H1 (cell line): ENCODE results near the gene COL26A1. TPM values are rescaled to one million over a fixed set of nuclear protein-coding genes. Genes with fewer than 3 reads are reported as not detected.

Experiments used
- CTCF ChIA-PET: fragments of 300-600 bp; sonication (Branson Sonifier 250); formaldehyde crosslinking; loops from one replicate; lab custom pipeline; 2021; ENCODE audit not compliant: partially characterized antibody; lab: Charles Lee
- POLR2A ChIA-PET: fragments of 300-600 bp; sonication (Branson Sonifier 250); formaldehyde crosslinking; loops from one replicate; lab custom pipeline; 2021; ENCODE audit warnings: inconsistent platforms; ENCODE audit not compliant: partially characterized antibody; lab: Charles Lee
- DNase-seq, 2 experiments: peaks; one replicate each; pipeline versions ENCODE4 v3.0.0 to v3.0.0-alpha.2; 2010 to 2022; ENCODE audit warnings: low spot score in 2 of 2, low read depth in 1 of 2, mixed read lengths in 1 of 2
- FAIRE-seq: peaks from 2 replicates; lab custom pipeline; 2011; peaks lifted over from hg19 to GRCh38; lab: Jason Lieb, UNC
- H2AFZ ChIP-seq: 2 replicates; pipeline ENCODE4 v1.8.1; 2012; ENCODE audit warnings: low read length, inconsistent platforms
- H2AK5ac ChIP-seq: 2 replicates; pipeline ENCODE4 v1.6.1; 2013; ENCODE audit warnings: low read depth, low read length
- H2BK120ac ChIP-seq: replicated peaks from 2 replicates; pipeline ENCODE3; 2013; ENCODE audit warnings: low read depth, low read length, inconsistent platforms
- H2BK12ac ChIP-seq: 2 replicates; pipeline ENCODE4 v1.6.1; 2013; ENCODE audit warnings: low read depth, low read length
- H2BK15ac ChIP-seq: 2 replicates; pipeline ENCODE4 v1.6.1; 2013; ENCODE audit warnings: low read length
- H2BK20ac ChIP-seq: 2 replicates; pipeline ENCODE4 v1.6.1; 2013; ENCODE audit warnings: low read length
- H2BK5ac ChIP-seq: 2 replicates; pipeline ENCODE4 v1.6.1; 2013; ENCODE audit warnings: low read depth, low read length
- H3K14ac ChIP-seq: 2 replicates; pipeline ENCODE4 v1.6.1; 2013; ENCODE audit warnings: inconsistent platforms; ENCODE audit not compliant: insufficient read length
- H3K18ac ChIP-seq: 2 replicates; pipeline ENCODE4 v1.6.1; 2013; ENCODE audit warnings: low read length; ENCODE audit errors: extremely low read depth
- H3K23ac ChIP-seq: 2 replicates; pipeline ENCODE4 v1.6.1; 2013; ENCODE audit warnings: inconsistent platforms; ENCODE audit not compliant: insufficient read length
- H3K23me2 ChIP-seq: 2 replicates; pipeline ENCODE4 v1.6.1; 2013; ENCODE audit warnings: low read depth, low read length
- H3K27ac ChIP-seq: 2 replicates; pipeline ENCODE4 v1.6.1; 2011; ENCODE audit warnings: low read depth, low read length, inconsistent platforms
- H3K27me3 ChIP-seq, 4 experiments: replicated peaks in 1 of 4; 1 replicate in 1 of 4; 2 replicates in 3 of 4; pipeline versions ENCODE4 v1.6.1 to v1.8.1; 2011 to 2013; ENCODE audit warnings: low read length in 3 of 4, mild to moderate bottlenecking in 3 of 4, inconsistent platforms in 2 of 4, mixed read lengths in 2 of 4, moderate library complexity in 1 of 4; ENCODE audit not compliant: control insufficient read depth in 3 of 4, insufficient read depth in 3 of 4; ENCODE audit errors: extremely low read depth in 1 of 4
- H3K36me3 ChIP-seq, 4 experiments: 2 replicates each; pipeline versions ENCODE4 v1.6.1 to v1.8.1; 2011 to 2013; ENCODE audit warnings: mild to moderate bottlenecking in 4 of 4, low read length in 3 of 4, moderate library complexity in 2 of 4, control low read depth in 1 of 4, inconsistent platforms in 1 of 4; ENCODE audit not compliant: insufficient read depth in 4 of 4, control insufficient read depth in 2 of 4
- H3K4ac ChIP-seq: replicated peaks from 2 replicates; pipeline ENCODE3; 2013; ENCODE audit warnings: low read length, low read depth, mixed read lengths, inconsistent platforms; ENCODE audit not compliant: insufficient read length
- H3K4me1 ChIP-seq, 4 experiments: replicated peaks in 1 of 4; 1 replicate in 1 of 4; 2 replicates in 3 of 4; pipeline versions ENCODE4 v1.6.1 to v1.8.1; 2011 to 2013; ENCODE audit warnings: low read length in 3 of 4, inconsistent platforms in 2 of 4, mixed read lengths in 1 of 4; ENCODE audit not compliant: insufficient read depth in 4 of 4, control insufficient read depth in 3 of 4
- H3K4me2 ChIP-seq, 2 experiments: 2 replicates each; pipeline versions ENCODE4 v1.6.1 to v1.8.1; 2011 to 2013; ENCODE audit warnings: low read depth in 2 of 2, low read length in 2 of 2, control low read depth in 1 of 2, inconsistent platforms in 1 of 2, mild to moderate bottlenecking in 1 of 2; ENCODE audit not compliant: insufficient read depth in 1 of 2
- H3K4me3 ChIP-seq, 4 experiments: fragments of 200-600, 300-600 bp in 1 of 4; sonication (generic), shearing (Covaris generic), sonication (Bioruptor Twin) in 1 of 4; 2 replicates each; pipeline versions ENCODE4 v1.5.1 to v1.8.1; 2011 to 2016; ENCODE audit warnings: low read length in 4 of 4, low read depth in 3 of 4, control low read depth in 2 of 4, inconsistent platforms in 2 of 4, mild to moderate bottlenecking in 2 of 4, mixed read lengths in 1 of 4, moderate library complexity in 1 of 4; ENCODE audit not compliant: insufficient read depth in 2 of 4; ENCODE audit errors: extremely low read depth in 1 of 4
- H3K56ac ChIP-seq: replicated peaks from 2 replicates; pipeline ENCODE3; 2013; ENCODE audit warnings: low read depth, mild to moderate bottlenecking, mixed read lengths, low read length, inconsistent platforms; ENCODE audit not compliant: insufficient read length
- H3K79me1 ChIP-seq: 2 replicates; pipeline ENCODE4 v1.6.1; 2013; ENCODE audit warnings: low read depth, low read length, control low read depth
- H3K79me2 ChIP-seq, 2 experiments: 2 replicates each; pipeline versions ENCODE4 v1.6.1 to v1.8.1; 2012 to 2013; ENCODE audit warnings: low read length in 2 of 2, mild to moderate bottlenecking in 2 of 2, inconsistent platforms in 1 of 2; ENCODE audit not compliant: insufficient read depth in 2 of 2, control insufficient read depth in 1 of 2
- H3K9ac ChIP-seq, 4 experiments: replicated peaks in 1 of 4; 1 replicate in 1 of 4; 2 replicates in 3 of 4; pipeline versions ENCODE4 v1.6.1 to v1.8.1; 2011 to 2013; ENCODE audit warnings: low read depth in 3 of 4, low read length in 3 of 4, control low read depth in 2 of 4, mild to moderate bottlenecking in 2 of 4, moderate library complexity in 2 of 4, inconsistent platforms in 1 of 4; ENCODE audit errors: extremely low read depth in 1 of 4
- H3K9me3 ChIP-seq, 2 experiments: 2 replicates each; pipeline versions ENCODE4 v1.6.1 to v1.8.1; 2012 to 2013; ENCODE audit warnings: mild to moderate bottlenecking in 2 of 2, moderate library complexity in 2 of 2, control low read depth in 1 of 2, inconsistent platforms in 1 of 2, low read depth in 1 of 2, low read length in 1 of 2, mixed read lengths in 1 of 2; ENCODE audit not compliant: insufficient read depth in 2 of 2
- H4K20me1 ChIP-seq, 2 experiments: replicated peaks in 1 of 2; 2 replicates each; pipeline versions ENCODE3 to v1.8.1; 2011 to 2013; ENCODE audit warnings: inconsistent platforms in 2 of 2, low read length in 2 of 2, mild to moderate bottlenecking in 1 of 2; ENCODE audit not compliant: insufficient read depth in 2 of 2, control insufficient read depth in 1 of 2
- H4K5ac ChIP-seq: 2 replicates; pipeline ENCODE4 v1.6.1; 2013; ENCODE audit warnings: low read length, low read depth, mixed read lengths, inconsistent platforms; ENCODE audit not compliant: insufficient read length
- H4K8ac ChIP-seq: 2 replicates; pipeline ENCODE4 v1.8.0; 2013; ENCODE audit warnings: mild to moderate bottlenecking, moderate library complexity, low read length, inconsistent platforms; ENCODE audit not compliant: insufficient read depth; ENCODE audit errors: extremely low read depth
- H4K91ac ChIP-seq: replicated peaks from 2 replicates; pipeline ENCODE3; 2013; ENCODE audit warnings: low read length, mixed read lengths, inconsistent platforms; ENCODE audit not compliant: insufficient read length
- BRCA1 ChIP-seq: IDR thresholded peaks from 2 replicates; pipeline ENCODE4 v1.6.1; 2012; ENCODE audit warnings: low read depth, low read length, improper control_type of control experiment
- CHD1 ChIP-seq: IDR thresholded peaks from 2 replicates; pipeline ENCODE4 v1.6.1; 2012; ENCODE audit warnings: low read depth, low read length, improper control_type of control experiment
- EZH2 ChIP-seq: fragments of 200-600 bp; sonication (generic); IDR thresholded peaks from 2 replicates; pipeline ENCODE4 v1.7.1; 2012; ENCODE audit warnings: low read depth, mild to moderate bottlenecking, moderate library complexity, low read length, inconsistent platforms; ENCODE audit not compliant: severe bottlenecking
- GTF2F1 ChIP-seq: IDR thresholded peaks from 2 replicates; pipeline ENCODE4 v1.6.1; 2012; ENCODE audit warnings: low read depth, low read length, improper control_type of control experiment, borderline replicate concordance
- NRF1 ChIP-seq: IDR thresholded peaks from 2 replicates; pipeline ENCODE4 v1.6.1; 2011; ENCODE audit warnings: mild to moderate bottlenecking, low read depth, low read length, improper control_type of control experiment
- SIRT6 ChIP-seq: IDR thresholded peaks from one replicate; pipeline ENCODE4 v1.7.1; 2012; ENCODE audit warnings: low read length, inconsistent platforms
- SIX5 ChIP-seq: IDR thresholded peaks from 2 replicates; pipeline ENCODE4 v1.6.1; 2011; ENCODE audit warnings: mild to moderate bottlenecking, low read depth, low read length
- TCF12 ChIP-seq: IDR thresholded peaks from 2 replicates; pipeline ENCODE4 v1.6.1; 2011; ENCODE audit warnings: low read depth, mild to moderate bottlenecking, low read length
- WGBS, 2 experiments: shearing (Covaris generic) in 1 of 2; methylation state at CpG; one replicate each; pipeline versions ENCODE4 v1.1.6 to v1.1.7; 2013 to 2015; ENCODE audit warnings: low lambda C conversion rate in 2 of 2, mixed read lengths in 2 of 2, inconsistent platforms in 1 of 2, low coverage in 1 of 2, missing lambda C conversion rate in 1 of 2; ENCODE audit not compliant: insufficient replicate concordance in 2 of 2, insufficient coverage in 1 of 2, insufficient read length in 1 of 2; ENCODE audit errors: extremely low coverage in 1 of 2, missing lambda C conversion rate in 1 of 2; 5-methylcytosine and 5-hydroxymethylcytosine counted together
- polyA plus RNA-seq, 7 experiments: library from polyadenylated mRNA; depleted of rRNA in 3 of 7; stranded (reverse) in 5 of 7; unstranded in 2 of 7; fragments of >200 nt in 5 of 7; fragments of 200-250 nt in 2 of 7; gene quantifications; 1 replicate in 5 of 7; 2 replicates in 1 of 7; 4 replicates in 1 of 7; pipeline versions ENCODE4 v1.2.1 to v1.2.3, GENCODE V29; 2011 to 2013; ENCODE audit warnings: missing spikeins in 2 of 7, mixed read lengths in 2 of 7
- total RNA-seq: library from RNA; stranded (reverse); fragmentation: NEBNext Ultra II Directional; extraction: Animal tissue kit (Norgen Biotek cat#: 25700); gene quantifications from 2 replicates; pipeline ENCODE4 v1.2.1, GENCODE V29; 2021
- TF ChIP-seq, protein P1 (sequence below): IDR thresholded peaks from 2 replicates; pipeline ENCODE4 v1.6.1; 2011; ENCODE audit warnings: low read length, improper control_type of control experiment
- TF ChIP-seq, protein P2 (sequence below): IDR thresholded peaks from 2 replicates; pipeline ENCODE4 v1.6.1; 2012; ENCODE audit warnings: inconsistent platforms
- TF ChIP-seq, protein P3 (sequence below): IDR thresholded peaks from 2 replicates; pipeline ENCODE4 v1.6.1; 2012; ENCODE audit warnings: low read length, inconsistent platforms

COL26A1 gene
- total and polyA plus RNA-seq, 2 of the 8 experiments (the other 6 are each of a cell fraction or from before 2014, with no cell fraction given): 51.1 to 68.8 TPM

DNA sequence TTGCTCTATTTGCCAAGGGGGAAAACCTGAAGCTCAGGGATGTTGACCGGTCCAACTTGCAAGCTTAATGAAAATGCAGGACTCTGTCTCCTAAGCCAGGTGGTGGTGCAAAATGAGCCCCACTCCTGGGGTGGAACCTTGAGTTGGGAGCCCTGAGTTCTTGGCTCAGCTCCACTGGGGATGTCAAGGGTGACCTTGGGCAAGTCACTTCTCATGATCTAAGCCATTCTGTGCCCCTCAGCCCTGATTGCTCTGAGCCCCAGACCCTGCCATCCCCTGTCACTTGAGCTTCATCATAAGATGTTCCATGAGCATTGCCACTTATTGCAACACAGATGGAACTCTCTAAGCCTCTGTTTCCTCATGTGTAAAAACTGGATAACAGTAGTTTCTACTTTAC, 232.6 kb downstream of the COL26A1 start:
- Histone ChIP-seq H3K56ac (no peak overlapping the region), H2AK5ac (no peak overlapping the region), H3K23ac (no peak overlapping the region), H3K9me3 (no peaks in the 10 kb centered on the region), H3K27me3 (no peaks in the 10 kb centered on the region), H4K5ac (no peak overlapping the region), H2BK12ac (no peak overlapping the region), H4K91ac (no peak overlapping the region), H2BK5ac (no peak overlapping the region), H2AFZ (no peak overlapping the region), H2BK120ac (no peak overlapping the region), H2BK20ac (no peak overlapping the region), H3K9ac (no peak overlapping the region), H3K4ac (no peak overlapping the region), H4K8ac (no peak overlapping the region), H3K4me1 (peaks cover 0 to 6% (median under 1%) of the 10 kb centered on the region in 4 experiments; a peak in 3 of 7 replicates), H3K36me3 (no peaks in the 10 kb centered on the region), H3K79me2 (no peaks in the 10 kb centered on the region), H3K23me2 (peaks cover 5% of the 10 kb centered on the region; the same call in 1 of the 2 replicates), H4K20me1 (peaks cover 0 to 5% of the 10 kb centered on the region in 2 experiments), H3K18ac (no peak overlapping the region), H3K4me3 (no peak overlapping the region), H3K4me2 (no peak overlapping the region), H3K79me1 (no peaks in the 10 kb centered on the region), H3K14ac (no peak overlapping the region), H2BK15ac (no peak overlapping the region), H3K27ac (no peak overlapping the region)
- 100% methylated on average over 1 of the region's 1 CpG; no CpG with 5 or more reads in 1 of the 2 experiments for WGBS, 2 experiments
- CTCF ChIA-PET: interaction anchor here (0.5 to 2.5 kb wide), 10 partner anchors 9 to 212 kb away, joined by 3 to 12 read pairs (median 3); no protein-coding TSS in a partner anchor
- FAIRE-seq: no peak
- no peak for DNase-seq
- POLR2A ChIA-PET: no interaction called here
- TF ChIP-seq EZH2: no peak
- TF ChIP-seq, protein P1, sequence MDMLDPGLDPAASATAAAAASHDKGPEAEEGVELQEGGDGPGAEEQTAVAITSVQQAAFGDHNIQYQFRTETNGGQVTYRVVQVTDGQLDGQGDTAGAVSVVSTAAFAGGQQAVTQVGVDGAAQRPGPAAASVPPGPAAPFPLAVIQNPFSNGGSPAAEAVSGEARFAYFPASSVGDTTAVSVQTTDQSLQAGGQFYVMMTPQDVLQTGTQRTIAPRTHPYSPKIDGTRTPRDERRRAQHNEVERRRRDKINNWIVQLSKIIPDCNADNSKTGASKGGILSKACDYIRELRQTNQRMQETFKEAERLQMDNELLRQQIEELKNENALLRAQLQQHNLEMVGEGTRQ: no peak
- TF ChIP-seq TCF12: no peak
- no peak for TF ChIP-seq CHD1
- TF ChIP-seq BRCA1: no peak
- no peak for TF ChIP-seq SIRT6
- TF ChIP-seq GTF2F1: no peak
- TF ChIP-seq, protein P2, sequence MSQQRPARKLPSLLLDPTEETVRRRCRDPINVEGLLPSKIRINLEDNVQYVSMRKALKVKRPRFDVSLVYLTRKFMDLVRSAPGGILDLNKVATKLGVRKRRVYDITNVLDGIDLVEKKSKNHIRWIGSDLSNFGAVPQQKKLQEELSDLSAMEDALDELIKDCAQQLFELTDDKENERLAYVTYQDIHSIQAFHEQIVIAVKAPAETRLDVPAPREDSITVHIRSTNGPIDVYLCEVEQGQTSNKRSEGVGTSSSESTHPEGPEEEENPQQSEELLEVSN: no peak
- TF ChIP-seq SIX5: no peak
- TF ChIP-seq, protein P3, sequence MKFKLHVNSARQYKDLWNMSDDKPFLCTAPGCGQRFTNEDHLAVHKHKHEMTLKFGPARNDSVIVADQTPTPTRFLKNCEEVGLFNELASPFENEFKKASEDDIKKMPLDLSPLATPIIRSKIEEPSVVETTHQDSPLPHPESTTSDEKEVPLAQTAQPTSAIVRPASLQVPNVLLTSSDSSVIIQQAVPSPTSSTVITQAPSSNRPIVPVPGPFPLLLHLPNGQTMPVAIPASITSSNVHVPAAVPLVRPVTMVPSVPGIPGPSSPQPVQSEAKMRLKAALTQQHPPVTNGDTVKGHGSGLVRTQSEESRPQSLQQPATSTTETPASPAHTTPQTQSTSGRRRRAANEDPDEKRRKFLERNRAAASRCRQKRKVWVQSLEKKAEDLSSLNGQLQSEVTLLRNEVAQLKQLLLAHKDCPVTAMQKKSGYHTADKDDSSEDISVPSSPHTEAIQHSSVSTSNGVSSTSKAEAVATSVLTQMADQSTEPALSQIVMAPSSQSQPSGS: no peak
- TF ChIP-seq NRF1: no peak
